HepG2 (cell line): Measurements from ENCODE around the gene GAD2.

ENCODE experiments used
- AFF4 ChIP-seq: sonication (generic); formaldehyde crosslinking; IDR thresholded peaks from 2 replicates; pipeline ENCODE4 v1.4.0; 2020; ENCODE audit warnings: missing genetic modification reagents
- CBX5 ChIP-seq: sonication (generic); formaldehyde crosslinking; IDR thresholded peaks from 2 replicates; pipeline ENCODE4 v1.4.0; 2020; ENCODE audit warnings: missing genetic modification reagents, borderline replicate concordance
- CEBPZ ChIP-seq: IDR thresholded peaks from 2 replicates; pipeline ENCODE4 v1.6.1; 2012; ENCODE audit warnings: low read length, improper control_type of control experiment
- ETS1 ChIP-seq: sonication (generic); formaldehyde crosslinking; IDR thresholded peaks from 2 replicates; pipeline ENCODE4 v1.4.0; 2020; ENCODE audit warnings: missing genetic modification reagents
- HHEX ChIP-seq: IDR thresholded peaks from 2 replicates; pipeline ENCODE4 v1.6.1; 2016; ENCODE audit warnings: control low read depth
- KDM1A ChIP-seq: IDR thresholded peaks from 2 replicates; pipeline ENCODE4 v1.6.1; 2016; ENCODE audit warnings: missing compliant biosample characterization
- NFE2L2 ChIP-seq: fragments of 150-350 bp; IDR thresholded peaks from 2 replicates; pipeline ENCODE4 v1.6.1; 2014; ENCODE audit warnings: low read length
- ZBTB4 ChIP-seq: sonication (generic); formaldehyde crosslinking; IDR thresholded peaks from 2 replicates; pipeline ENCODE4 v1.4.0; 2020; ENCODE audit warnings: missing genetic modification reagents, mild to moderate bottlenecking, borderline replicate concordance
- ZNF275 ChIP-seq: sonication (generic); formaldehyde crosslinking; IDR thresholded peaks from 2 replicates; pipeline ENCODE4 v1.8.0; 2022; ENCODE audit warnings: missing genetic modification reagents, mild to moderate bottlenecking, inconsistent platforms, borderline replicate concordance
- ZNF879 ChIP-seq: sonication (generic); formaldehyde crosslinking; IDR thresholded peaks from 2 replicates; pipeline ENCODE4 v1.8.1; 2023; ENCODE audit warnings: missing genetic modification reagents

- no peak for TF ChIP-seq ZNF275 (CRISPR knock-in tag)
- TF ChIP-seq CEBPZ: no peak
- no peak for TF ChIP-seq NFE2L2
- TF ChIP-seq ZBTB4 (CRISPR knock-in tag): no peak
- no peak for TF ChIP-seq CBX5 (CRISPR knock-in tag)
- TF ChIP-seq ZNF879 (CRISPR knock-in tag): no peak
- TF ChIP-seq AFF4 (CRISPR knock-in tag): no peak
- no peak for TF ChIP-seq ETS1
- no peak for TF ChIP-seq KDM1A (CRISPR knock-in tag)
- TF ChIP-seq HHEX: no peak
Measured at GRCh38 chr10:26225322-26225721, 8.7 kb downstream of the GAD2 start.
